Muscle layer of duodenum (tissue), 2 donors: Measurements from ENCODE around the gene FOXL1.
"Not testable (repeated sequence)": the region's sequence is repeated elsewhere in the genome, so short reads cannot be mapped to it uniquely, and the experiment has no call there.

Experiments used
- H3K27ac ChIP-seq: one replicate; pipeline ENCODE4 v1.7.0; 2013; ENCODE audit warnings: mild to moderate bottlenecking, low read length
- H3K27me3 ChIP-seq: one replicate; pipeline ENCODE4 v1.7.0; 2013; ENCODE audit warnings: low read depth, mild to moderate bottlenecking, control low read depth, low read length
- H3K36me3 ChIP-seq, 2 donors: one replicate each; pipeline ENCODE4 v1.7.0; 2013; ENCODE audit warnings: low read length in 2 of 2, control low read depth in 1 of 2, mild to moderate bottlenecking in 1 of 2; ENCODE audit not compliant: insufficient read depth in 2 of 2, control insufficient read depth in 1 of 2
- H3K4me1 ChIP-seq, 2 donors: one replicate each; pipeline ENCODE4 v1.7.0; 2013; ENCODE audit warnings: low read length in 2 of 2, mild to moderate bottlenecking in 2 of 2, control low read depth in 1 of 2, moderate library complexity in 1 of 2; ENCODE audit not compliant: insufficient read depth in 2 of 2, control insufficient read depth in 1 of 2
- H3K4me3 ChIP-seq, 2 donors: one replicate each; pipeline ENCODE4 v1.7.0; 2013; ENCODE audit warnings: low read length in 2 of 2, low read depth in 1 of 2, mild to moderate bottlenecking in 1 of 2
- H3K9me3 ChIP-seq, 2 donors: one replicate each; pipeline ENCODE4 v1.7.0; 2013; ENCODE audit warnings: low read length in 2 of 2, control low read depth in 1 of 2, mild to moderate bottlenecking in 1 of 2; ENCODE audit not compliant: control insufficient read depth in 1 of 2
- donor health status: healthy.

Gene FOXL1

GRCh38 chr16:86587487-86587886 is 9.1 kb downstream of the FOXL1 start:
- no peaks in the 10 kb centered on the region for H3K9me3 ChIP-seq
- no peak overlapping the region for H3K27ac ChIP-seq
- no peaks in the 10 kb centered on the region for H3K36me3 ChIP-seq
- H3K4me1 ChIP-seq = no peaks in the 10 kb centered on the region
- H3K27me3 ChIP-seq = peaks cover 11% of the 10 kb centered on the region
- no peak overlapping the region for H3K4me3 ChIP-seq

- H3K9me3 ChIP-seq, H3K4me3 ChIP-seq, H3K36me3 ChIP-seq, H3K27ac ChIP-seq, H3K4me1 ChIP-seq: not testable (repeated sequence)
- H3K27me3 ChIP-seq = peaks cover 12% of the 10 kb centered on the region
Observed at GRCh38 chr16:86587955-86588354, 9.6 kb downstream of the FOXL1 start.

GRCh38 chr16:86590501-86591144 is 12.3 kb downstream of the FOXL1 start:
- Histone ChIP-seq H3K4me1 (no peaks in the 10 kb centered on the region), H3K27me3 (peaks cover 19% of the 10 kb centered on the region), H3K27ac (no peak overlapping the region), H3K9me3 (no peaks in the 10 kb centered on the region), H3K36me3 (no peaks in the 10 kb centered on the region), H3K4me3 (no peak overlapping the region)

GRCh38 chr16:86591270-86591669 is 12.9 kb downstream of the FOXL1 start:
- Histone ChIP-seq H3K4me1 (no peaks in the 10 kb centered on the region), H3K9me3 (no peaks in the 10 kb centered on the region), H3K36me3 (no peaks in the 10 kb centered on the region), H3K4me3 (no peak overlapping the region), H3K27ac (no peak overlapping the region), H3K27me3 (peaks cover 19% of the 10 kb centered on the region)

- peaks cover 19% of the 10 kb centered on the region for H3K27me3 ChIP-seq
- no peak overlapping the region for H3K4me3 ChIP-seq
- no peaks in the 10 kb centered on the region for H3K4me1 ChIP-seq
- no peak overlapping the region for H3K27ac ChIP-seq
- no peaks in the 10 kb centered on the region for H3K9me3 ChIP-seq
- no peaks in the 10 kb centered on the region for H3K36me3 ChIP-seq
Observed at GRCh38 chr16:86593913-86594620, 15.7 kb downstream of the FOXL1 start.

GRCh38 chr16:86594721-86595120 is 16.4 kb downstream of the FOXL1 start:
- Histone ChIP-seq H3K27me3 (peaks cover 19% of the 10 kb centered on the region), H3K4me1 (no peaks in the 10 kb centered on the region), H3K36me3 (no peaks in the 10 kb centered on the region), H3K27ac (no peak overlapping the region), H3K4me3 (no peak overlapping the region), H3K9me3 (no peaks in the 10 kb centered on the region)

- Histone ChIP-seq H3K4me3 (no peak overlapping the region), H3K9me3 (no peaks in the 10 kb centered on the region), H3K27me3 (peaks cover 12% of the 10 kb centered on the region), H3K36me3 (no peaks in the 10 kb centered on the region), H3K4me1 (no peaks in the 10 kb centered on the region), H3K27ac (no peak overlapping the region)
Observed at GRCh38 chr16:86595983-86596605, 17.7 kb downstream of the FOXL1 start.

- no peaks in the 10 kb centered on the region for H3K36me3 ChIP-seq
- H3K27ac ChIP-seq = no peak overlapping the region
- no peaks in the 10 kb centered on the region for H3K9me3 ChIP-seq
- no peak overlapping the region for H3K4me3 ChIP-seq
- H3K4me1 ChIP-seq = no peaks in the 10 kb centered on the region
- peaks cover 11% of the 10 kb centered on the region for H3K27me3 ChIP-seq
Observed at GRCh38 chr16:86597126-86597879, 19.0 kb downstream of the FOXL1 start.

- H3K9me3 ChIP-seq = no peaks in the 10 kb centered on the region
- peaks cover 9% of the 10 kb centered on the region for H3K27me3 ChIP-seq
- H3K4me3 ChIP-seq = no peak overlapping the region
- no peaks in the 10 kb centered on the region for H3K4me1 ChIP-seq
- no peak overlapping the region for H3K27ac ChIP-seq
- H3K36me3 ChIP-seq = no peaks in the 10 kb centered on the region
Observed at GRCh38 chr16:86597880-86598606, 19.7 kb downstream of the FOXL1 start.

GRCh38 chr16:86598607-86599565 is 20.5 kb downstream of the FOXL1 start:
- Histone ChIP-seq H3K27ac (no peak overlapping the region), H3K4me1 (no peaks in the 10 kb centered on the region), H3K4me3 (no peak overlapping the region), H3K9me3 (no peaks in the 10 kb centered on the region), H3K36me3 (no peaks in the 10 kb centered on the region), H3K27me3 (peaks cover under 1% of the 10 kb centered on the region)
